ENCODE results near the gene PLEKHM1.

PLEKHM1 gene

GRCh38 chr17:45431531-45432404 is 58.8 kb downstream of the PLEKHM1 start:
- Mint-ChIP-seq H3K4me1 (peaks cover 42% of the 10 kb centered on the region), H3K36me3 (ENCODE audit: low read depth) (no peaks in the 10 kb centered on the region), H3K4me3 (peak overlapping the region; percentile 74), H3K9me3 (no peaks in the 10 kb centered on the region), H3K27ac (no peak overlapping the region), H3K27me3 (ENCODE audit: low read depth, poor library complexity) (peaks cover 88% of the 10 kb centered on the region)
- no peak for TF ChIP-seq CTCF (IDR thresholded peaks at IDR 0.05)
- peak; percentile 84 for DNase-seq

DNA sequence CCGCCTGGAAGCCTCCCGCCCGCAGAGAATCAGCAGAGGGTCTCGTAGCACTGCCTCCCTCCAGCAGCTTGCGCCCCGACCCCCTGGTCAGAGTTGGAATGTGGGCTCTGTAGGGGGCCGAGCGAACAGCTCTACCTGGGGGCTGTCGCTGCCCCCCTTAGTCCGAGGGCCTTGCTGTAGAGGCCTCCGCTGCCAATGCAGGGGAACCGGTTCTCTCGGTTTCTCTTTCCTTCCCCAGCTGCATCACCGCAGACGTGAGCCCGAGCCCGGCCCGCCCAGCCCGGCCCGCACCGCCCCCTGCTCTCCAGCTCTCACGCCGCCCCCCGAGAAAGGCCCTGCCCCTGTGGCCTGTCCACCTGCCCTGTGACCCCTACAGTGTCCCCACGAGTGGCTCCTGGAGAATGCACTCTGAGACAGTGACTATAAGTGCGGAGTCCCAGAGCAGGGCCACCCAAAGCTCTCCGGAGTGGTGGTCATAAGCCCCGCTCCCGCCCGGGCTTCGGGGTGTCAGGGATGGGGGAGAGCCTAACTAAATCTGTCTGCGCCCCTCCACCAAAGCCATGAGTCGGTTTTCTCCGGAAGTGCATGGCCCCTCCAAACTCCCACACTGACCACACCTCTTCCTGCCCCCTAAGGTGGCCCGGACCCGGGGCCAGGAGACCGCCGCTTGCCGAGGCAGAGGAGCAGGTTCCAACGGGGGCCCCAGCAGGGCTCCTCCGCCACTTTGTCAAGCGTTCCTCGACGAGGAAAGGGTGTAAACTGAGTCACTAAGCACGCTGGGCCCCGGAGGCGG is 59.6 kb downstream of the PLEKHM1 start:
- TF ChIP-seq CTCF (IDR thresholded peaks at IDR 0.05): no peak
- Mint-ChIP-seq H3K27me3 (ENCODE audit: low read depth, poor library complexity) (peaks cover 86% of the 10 kb centered on the region), H3K4me1 (peaks cover 40% of the 10 kb centered on the region), H3K4me3 (peak overlapping the region; percentile 74), H3K9me3 (no peaks in the 10 kb centered on the region), H3K36me3 (ENCODE audit: low read depth) (no peaks in the 10 kb centered on the region), H3K27ac (no peak overlapping the region)
- DNase-seq: no peak

GRCh38 chr17:45430006-45430737 is 60.3 kb downstream of the PLEKHM1 start:
- peak overlapping the region; percentile 55 for H3K4me3 Mint-ChIP-seq
- H3K9me3 Mint-ChIP-seq: no peaks in the 10 kb centered on the region
- no peaks in the 10 kb centered on the region for H3K36me3 Mint-ChIP-seq (ENCODE audit: low read depth)
- no peak for TF ChIP-seq CTCF (IDR thresholded peaks at IDR 0.05)
- no peak for DNase-seq
- H3K27ac Mint-ChIP-seq: no peak overlapping the region
- H3K4me1 Mint-ChIP-seq: peaks cover 36% of the 10 kb centered on the region
- peaks cover 82% of the 10 kb centered on the region for H3K27me3 Mint-ChIP-seq (ENCODE audit: low read depth, poor library complexity)

- no peaks in the 10 kb centered on the region for H3K9me3 Mint-ChIP-seq
- H3K4me3 Mint-ChIP-seq: peak overlapping the region; percentile 58
- no peak overlapping the region for H3K27ac Mint-ChIP-seq
- TF ChIP-seq CTCF (IDR thresholded peaks at IDR 0.05): no peak
- DNase-seq: peak; percentile 55
- no peaks in the 10 kb centered on the region for H3K36me3 Mint-ChIP-seq (ENCODE audit: low read depth)
- H3K27me3 Mint-ChIP-seq (ENCODE audit: low read depth, poor library complexity): peaks cover 76% of the 10 kb centered on the region
- peaks cover 40% of the 10 kb centered on the region for H3K4me1 Mint-ChIP-seq
Observed at GRCh38 chr17:45429339-45430005, 61.0 kb downstream of the PLEKHM1 start.

DNA sequence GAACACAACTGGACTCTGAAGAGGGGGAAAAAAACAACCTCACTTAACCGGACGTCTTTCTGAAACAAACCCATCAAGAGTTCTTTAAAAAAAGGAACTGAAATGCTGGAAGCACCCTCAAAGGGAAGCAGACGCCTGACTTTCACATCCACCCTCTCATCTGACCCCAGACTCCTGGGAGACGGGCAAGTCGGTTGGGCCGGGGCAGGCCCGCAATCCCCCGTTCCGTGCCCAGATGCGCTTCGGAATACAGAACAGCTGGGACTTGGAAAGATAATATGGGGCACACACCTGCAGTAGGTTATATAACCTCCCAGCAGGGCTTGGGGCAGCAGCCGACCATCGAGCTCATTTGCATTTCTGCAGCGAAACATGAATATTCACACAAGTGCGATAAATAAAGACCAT is 61.6 kb downstream of the PLEKHM1 start:
- Mint-ChIP-seq H3K4me3 (peak overlapping the region; percentile 58), H3K27ac (no peak overlapping the region), H3K9me3 (no peaks in the 10 kb centered on the region), H3K36me3 (ENCODE audit: low read depth) (no peaks in the 10 kb centered on the region), H3K27me3 (ENCODE audit: low read depth, poor library complexity) (peaks cover 70% of the 10 kb centered on the region), H3K4me1 (peaks cover 45% of the 10 kb centered on the region)
- no peak for TF ChIP-seq CTCF (IDR thresholded peaks at IDR 0.05)
- no peak for DNase-seq

Measured in nephron progenitor cell (in vitro differentiated cells).